ENCODE measurements around the gene EZR.

The EZR gene

GRCh38 chr6:158769771-158770432 is 49.3 kb downstream of the EZR start:
- Histone ChIP-seq H3K27me3 (ENCODE audit: control insufficient read depth in 5 of 5, insufficient read depth in 4 of 5, low read length in 5 of 5) (no peaks in the 10 kb centered on the region), H3K4me1 (ENCODE audit: control insufficient read depth in 5 of 5, insufficient read depth in 5 of 5, low read length in 5 of 5) (peaks cover 0 to 6% (median 4%) of the 10 kb centered on the region in 5 donors), H3K36me3 (ENCODE audit: control insufficient read depth in 5 of 5, insufficient read depth in 5 of 5, low read length in 5 of 5) (peaks cover 0 to 93% (median 78%) of the 10 kb centered on the region in 5 donors), H3K4me3 (ENCODE audit: low read depth in 1 of 5, low read length in 5 of 5) (no peak overlapping the region), H3K9ac (ENCODE audit: low read length in 5 of 5) (no peak overlapping the region), H3K9me3 (ENCODE audit: control insufficient read depth in 5 of 5, low read length in 5 of 5) (no peaks in the 10 kb centered on the region), H3K27ac (ENCODE audit: low read depth, low read length) (no peak overlapping the region)

- no peak overlapping the region for H3K27ac ChIP-seq (ENCODE audit: low read depth, low read length)
- H3K9ac ChIP-seq (ENCODE audit: low read length in 5 of 5): no peak overlapping the region
- H3K9me3 ChIP-seq (ENCODE audit: control insufficient read depth in 5 of 5, low read length in 5 of 5): no peaks in the 10 kb centered on the region
- H3K4me3 ChIP-seq (ENCODE audit: low read depth in 1 of 5, low read length in 5 of 5): no peak overlapping the region
- peaks cover 0 to 6% (median 4%) of the 10 kb centered on the region in 5 donors for H3K4me1 ChIP-seq (ENCODE audit: control insufficient read depth in 5 of 5, insufficient read depth in 5 of 5, low read length in 5 of 5)
- no peaks in the 10 kb centered on the region for H3K27me3 ChIP-seq (ENCODE audit: control insufficient read depth in 5 of 5, insufficient read depth in 4 of 5, low read length in 5 of 5)
- H3K36me3 ChIP-seq (ENCODE audit: control insufficient read depth in 5 of 5, insufficient read depth in 5 of 5, low read length in 5 of 5): peaks cover 0 to 94% (median 77%) of the 10 kb centered on the region in 5 donors
Observed at GRCh38 chr6:158769234-158769770, 49.9 kb downstream of the EZR start.

- H3K27me3 ChIP-seq (ENCODE audit: control insufficient read depth in 5 of 5, insufficient read depth in 4 of 5, low read length in 5 of 5): no peaks in the 10 kb centered on the region
- H3K36me3 ChIP-seq (ENCODE audit: control insufficient read depth in 5 of 5, insufficient read depth in 5 of 5, low read length in 5 of 5): peaks cover 0 to 89% (median 74%) of the 10 kb centered on the region in 5 donors
- H3K4me1 ChIP-seq (ENCODE audit: control insufficient read depth in 5 of 5, insufficient read depth in 5 of 5, low read length in 5 of 5): peaks cover 0 to 6% (median 4%) of the 10 kb centered on the region in 5 donors
- H3K4me3 ChIP-seq (ENCODE audit: low read depth in 1 of 5, low read length in 5 of 5): no peak overlapping the region
- no peak overlapping the region for H3K27ac ChIP-seq (ENCODE audit: low read depth, low read length)
- H3K9me3 ChIP-seq (ENCODE audit: control insufficient read depth in 5 of 5, low read length in 5 of 5): no peaks in the 10 kb centered on the region
- no peak overlapping the region for H3K9ac ChIP-seq (ENCODE audit: low read length in 5 of 5)
Observed at GRCh38 chr6:158768436-158768835, 50.7 kb downstream of the EZR start.

- no peak overlapping the region for H3K4me3 ChIP-seq (ENCODE audit: low read depth in 1 of 5, low read length in 5 of 5)
Observed at GRCh38 chr6:158767709-158768108, 51.5 kb downstream of the EZR start.

GRCh38 chr6:158766621-158767455 is 52.3 kb downstream of the EZR start:
- no peaks in the 10 kb centered on the region for H3K9me3 ChIP-seq (ENCODE audit: control insufficient read depth in 5 of 5, low read length in 5 of 5)
- H3K27ac ChIP-seq (ENCODE audit: low read depth, low read length): no peak overlapping the region
- no peak overlapping the region for H3K9ac ChIP-seq (ENCODE audit: low read length in 5 of 5)
- H3K4me3 ChIP-seq (ENCODE audit: low read depth in 1 of 5, low read length in 5 of 5): no peak overlapping the region
- H3K4me1 ChIP-seq (ENCODE audit: control insufficient read depth in 5 of 5, insufficient read depth in 5 of 5, low read length in 5 of 5): peaks cover 0 to 6% (median 4%) of the 10 kb centered on the region in 5 donors
- no peaks in the 10 kb centered on the region for H3K27me3 ChIP-seq (ENCODE audit: control insufficient read depth in 5 of 5, insufficient read depth in 4 of 5, low read length in 5 of 5)
- H3K36me3 ChIP-seq (ENCODE audit: control insufficient read depth in 5 of 5, insufficient read depth in 5 of 5, low read length in 5 of 5): peaks cover 3 to 82% (median 68%) of the 10 kb centered on the region in 5 donors

More at GRCh38 chr6:158767709-158768108, 51.5 kb downstream of the EZR start:
- H3K4me1 ChIP-seq (ENCODE audit: control insufficient read depth in 5 of 5, insufficient read depth in 5 of 5, low read length in 5 of 5): peaks cover 0 to 6% (median 4%) of the 10 kb centered on the region in 5 donors
- no peak overlapping the region for H3K9ac ChIP-seq (ENCODE audit: low read length in 5 of 5)
- H3K9me3 ChIP-seq (ENCODE audit: control insufficient read depth in 5 of 5, low read length in 5 of 5): no peaks in the 10 kb centered on the region
- H3K27me3 ChIP-seq (ENCODE audit: control insufficient read depth in 5 of 5, insufficient read depth in 4 of 5, low read length in 5 of 5): no peaks in the 10 kb centered on the region
- no peak overlapping the region for H3K27ac ChIP-seq (ENCODE audit: low read depth, low read length)
- H3K36me3 ChIP-seq (ENCODE audit: control insufficient read depth in 5 of 5, insufficient read depth in 5 of 5, low read length in 5 of 5): peaks cover 0 to 89% (median 74%) of the 10 kb centered on the region in 5 donors

- Histone ChIP-seq H3K4me3 (ENCODE audit: low read depth in 1 of 5, low read length in 5 of 5) (no peak overlapping the region), H3K27ac (ENCODE audit: low read depth, low read length) (no peak overlapping the region), H3K9me3 (ENCODE audit: control insufficient read depth in 5 of 5, low read length in 5 of 5) (no peaks in the 10 kb centered on the region), H3K4me1 (ENCODE audit: control insufficient read depth in 5 of 5, insufficient read depth in 5 of 5, low read length in 5 of 5) (peaks cover 0 to 6% (median 4%) of the 10 kb centered on the region in 5 donors), H3K9ac (ENCODE audit: low read length in 5 of 5) (no peak overlapping the region), H3K27me3 (ENCODE audit: control insufficient read depth in 5 of 5, insufficient read depth in 4 of 5, low read length in 5 of 5) (no peaks in the 10 kb centered on the region), H3K36me3 (ENCODE audit: control insufficient read depth in 5 of 5, insufficient read depth in 5 of 5, low read length in 5 of 5) (peaks cover 3 to 74% (median 59%) of the 10 kb centered on the region in 5 donors)
Observed at GRCh38 chr6:158765499-158766068, 53.6 kb downstream of the EZR start.

GRCh38 chr6:158764926-158765325 is 54.2 kb downstream of the EZR start:
- H3K9me3 ChIP-seq (ENCODE audit: control insufficient read depth in 5 of 5, low read length in 5 of 5): no peaks in the 10 kb centered on the region
- no peak overlapping the region for H3K27ac ChIP-seq (ENCODE audit: low read depth, low read length)
- H3K4me1 ChIP-seq (ENCODE audit: control insufficient read depth in 5 of 5, insufficient read depth in 5 of 5, low read length in 5 of 5): peaks cover 0 to 6% (median 4%) of the 10 kb centered on the region in 5 donors
- no peaks in the 10 kb centered on the region for H3K27me3 ChIP-seq (ENCODE audit: control insufficient read depth in 5 of 5, insufficient read depth in 4 of 5, low read length in 5 of 5)
- H3K36me3 ChIP-seq (ENCODE audit: control insufficient read depth in 5 of 5, insufficient read depth in 5 of 5, low read length in 5 of 5): peaks cover 3 to 68% (median 53%) of the 10 kb centered on the region in 5 donors
- no peak overlapping the region for H3K4me3 ChIP-seq (ENCODE audit: low read depth in 1 of 5, low read length in 5 of 5)
- no peak overlapping the region for H3K9ac ChIP-seq (ENCODE audit: low read length in 5 of 5)

- Histone ChIP-seq H3K4me1 (ENCODE audit: control insufficient read depth in 5 of 5, insufficient read depth in 5 of 5, low read length in 5 of 5) (peaks cover 0 to 6% (median 4%) of the 10 kb centered on the region in 5 donors), H3K9me3 (ENCODE audit: control insufficient read depth in 5 of 5, low read length in 5 of 5) (no peaks in the 10 kb centered on the region), H3K27ac (ENCODE audit: low read depth, low read length) (no peak overlapping the region), H3K36me3 (ENCODE audit: control insufficient read depth in 5 of 5, insufficient read depth in 5 of 5, low read length in 5 of 5) (peaks cover 3 to 61% (median 47%) of the 10 kb centered on the region in 5 donors), H3K9ac (ENCODE audit: low read length in 5 of 5) (no peak overlapping the region), H3K27me3 (ENCODE audit: control insufficient read depth in 5 of 5, insufficient read depth in 4 of 5, low read length in 5 of 5) (no peaks in the 10 kb centered on the region), H3K4me3 (ENCODE audit: low read depth in 1 of 5, low read length in 5 of 5) (no peak overlapping the region)
Observed at GRCh38 chr6:158764183-158764849, 54.9 kb downstream of the EZR start.

- H3K27me3 ChIP-seq (ENCODE audit: control insufficient read depth in 5 of 5, insufficient read depth in 4 of 5, low read length in 5 of 5): no peaks in the 10 kb centered on the region
- peaks cover 3 to 56% (median 42%) of the 10 kb centered on the region in 5 donors for H3K36me3 ChIP-seq (ENCODE audit: control insufficient read depth in 5 of 5, insufficient read depth in 5 of 5, low read length in 5 of 5)
- no peak overlapping the region for H3K9ac ChIP-seq (ENCODE audit: low read length in 5 of 5)
- H3K9me3 ChIP-seq (ENCODE audit: control insufficient read depth in 5 of 5, low read length in 5 of 5): no peaks in the 10 kb centered on the region
- no peak overlapping the region for H3K27ac ChIP-seq (ENCODE audit: low read depth, low read length)
- H3K4me1 ChIP-seq (ENCODE audit: control insufficient read depth in 5 of 5, insufficient read depth in 5 of 5, low read length in 5 of 5): peaks cover 0 to 6% (median 4%) of the 10 kb centered on the region in 5 donors
- H3K4me3 ChIP-seq (ENCODE audit: low read depth in 1 of 5, low read length in 5 of 5): no peak overlapping the region
Observed at GRCh38 chr6:158763434-158764182, 55.6 kb downstream of the EZR start.

All from subcutaneous abdominal adipose tissue (tissue), 5 donors.